ENCODE results near the gene TCAIM. TPM values are rescaled to one million over a fixed set of nuclear protein-coding genes. Genes with fewer than 3 reads are reported as not detected.
"Not testable (repeated sequence)": the region's sequence is repeated elsewhere in the genome, so short reads cannot be mapped to it uniquely, and the experiment has no call there.

The TCAIM gene
- total and polyA plus RNA-seq, 4 donors = 29.9 to 61.0 (median 37.5) TPM

- DNase-seq (ENCODE audit: low read depth in 4 of 6, low spot score in 6 of 6) = no peak
- Histone ChIP-seq H3K4me3 (ENCODE audit: low read depth, low read length) (no peak overlapping the region), H3K9me3 (ENCODE audit: control insufficient read depth, insufficient read depth, low read length) (no peaks in the 10 kb centered on the region), H3K27ac (ENCODE audit: low read depth, low read length) (no peak overlapping the region), H3K36me3 (ENCODE audit: control insufficient read depth, insufficient read depth, low read length) (peaks cover 13% of the 10 kb centered on the region), H3K27me3 (ENCODE audit: control insufficient read depth, insufficient read depth, low read length) (no peaks in the 10 kb centered on the region), H3K4me1 (ENCODE audit: control insufficient read depth, insufficient read depth, low read length) (no peaks in the 10 kb centered on the region)
- 70% methylated on average over 4 of the region's 4 CpGs for WGBS (ENCODE audit: insufficient coverage)
These were observed 71.3 kb downstream of the TCAIM start for GRCh38 chr3:44409640-44410410.

GRCh38 chr3:44411031-44411645 is 72.6 kb downstream of the TCAIM start:
- H3K9me3 ChIP-seq (ENCODE audit: control insufficient read depth, insufficient read depth, low read length) = no peaks in the 10 kb centered on the region
- no peak overlapping the region for H3K27ac ChIP-seq (ENCODE audit: low read depth, low read length)
- 80% methylated on average over 9 of the region's 11 CpGs for WGBS (ENCODE audit: insufficient coverage)
- DNase-seq (ENCODE audit: low read depth in 4 of 6, low spot score in 6 of 6) = no peak
- no peaks in the 10 kb centered on the region for H3K4me1 ChIP-seq (ENCODE audit: control insufficient read depth, insufficient read depth, low read length)
- H3K4me3 ChIP-seq (ENCODE audit: low read depth, low read length) = no peak overlapping the region
- peaks cover 13% of the 10 kb centered on the region for H3K36me3 ChIP-seq (ENCODE audit: control insufficient read depth, insufficient read depth, low read length)
- H3K27me3 ChIP-seq (ENCODE audit: control insufficient read depth, insufficient read depth, low read length) = no peaks in the 10 kb centered on the region

DNA sequence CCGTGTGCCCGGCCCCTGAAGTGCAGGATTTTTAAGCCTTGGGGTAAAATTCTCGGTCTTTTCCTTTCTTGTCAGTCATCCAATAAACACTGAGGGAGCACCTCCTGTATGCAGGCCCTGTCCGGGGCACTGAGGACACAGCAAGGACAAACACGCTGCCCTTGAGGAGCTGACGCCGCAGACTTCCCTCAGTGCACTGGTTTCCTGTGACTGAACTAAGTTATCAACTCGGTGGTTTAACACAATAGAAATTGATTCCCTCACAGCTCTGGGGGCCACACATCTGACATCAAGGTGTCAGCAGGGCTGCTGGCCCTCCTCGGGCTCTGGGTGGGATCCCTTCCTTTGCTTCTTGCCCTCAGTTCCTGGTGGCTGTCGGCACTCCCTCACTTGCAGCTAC is 73.8 kb downstream of the TCAIM start:
- H3K27ac ChIP-seq (ENCODE audit: low read depth, low read length) = no peak overlapping the region
- no peaks in the 10 kb centered on the region for H3K9me3 ChIP-seq (ENCODE audit: control insufficient read depth, insufficient read depth, low read length)
- H3K4me3 ChIP-seq (ENCODE audit: low read depth, low read length) = no peak overlapping the region
- no peak for DNase-seq (ENCODE audit: low read depth in 4 of 6, low spot score in 6 of 6)
- H3K36me3 ChIP-seq (ENCODE audit: control insufficient read depth, insufficient read depth, low read length) = peaks cover 13% of the 10 kb centered on the region
- H3K27me3 ChIP-seq (ENCODE audit: control insufficient read depth, insufficient read depth, low read length) = no peaks in the 10 kb centered on the region
- 85% methylated on average over 10 of the region's 10 CpGs for WGBS (ENCODE audit: insufficient coverage)
- no peaks in the 10 kb centered on the region for H3K4me1 ChIP-seq (ENCODE audit: control insufficient read depth, insufficient read depth, low read length)

GRCh38 chr3:44414517-44415090 is 76.0 kb downstream of the TCAIM start:
- WGBS (ENCODE audit: insufficient coverage) = 83% methylated on average over 11 of the region's 11 CpGs
- no peak for DNase-seq (ENCODE audit: low read depth in 4 of 6, low spot score in 6 of 6)
- Histone ChIP-seq H3K4me1 (ENCODE audit: control insufficient read depth, insufficient read depth, low read length) (no peaks in the 10 kb centered on the region), H3K27me3 (ENCODE audit: control insufficient read depth, insufficient read depth, low read length) (no peaks in the 10 kb centered on the region), H3K9me3 (ENCODE audit: control insufficient read depth, insufficient read depth, low read length) (no peaks in the 10 kb centered on the region), H3K27ac (ENCODE audit: low read depth, low read length) (no peak overlapping the region), H3K36me3 (ENCODE audit: control insufficient read depth, insufficient read depth, low read length) (peaks cover 11% of the 10 kb centered on the region), H3K4me3 (ENCODE audit: low read depth, low read length) (no peak overlapping the region)

- no peak overlapping the region for H3K27ac ChIP-seq (ENCODE audit: low read depth, low read length)
- no peaks in the 10 kb centered on the region for H3K9me3 ChIP-seq (ENCODE audit: control insufficient read depth, insufficient read depth, low read length)
- 95% methylated on average over 10 of the region's 11 CpGs for WGBS (ENCODE audit: insufficient coverage)
- no peak for DNase-seq (ENCODE audit: low read depth in 4 of 6, low spot score in 6 of 6)
- no peak overlapping the region for H3K4me3 ChIP-seq (ENCODE audit: low read depth, low read length)
- H3K36me3 ChIP-seq (ENCODE audit: control insufficient read depth, insufficient read depth, low read length) = peaks cover 4% of the 10 kb centered on the region
- no peaks in the 10 kb centered on the region for H3K4me1 ChIP-seq (ENCODE audit: control insufficient read depth, insufficient read depth, low read length)
- H3K27me3 ChIP-seq (ENCODE audit: control insufficient read depth, insufficient read depth, low read length) = no peaks in the 10 kb centered on the region
These were observed 76.9 kb downstream of the TCAIM start for GRCh38 chr3:44415421-44415820.

GRCh38 chr3:44416031-44417030 is 77.8 kb downstream of the TCAIM start:
- no peaks in the 10 kb centered on the region for H3K9me3 ChIP-seq (ENCODE audit: control insufficient read depth, insufficient read depth, low read length)
- H3K4me1 ChIP-seq (ENCODE audit: control insufficient read depth, insufficient read depth, low read length) = no peaks in the 10 kb centered on the region
- no peaks in the 10 kb centered on the region for H3K27me3 ChIP-seq (ENCODE audit: control insufficient read depth, insufficient read depth, low read length)
- DNase-seq (ENCODE audit: low read depth in 4 of 6, low spot score in 6 of 6) = no peak
- H3K4me3 ChIP-seq (ENCODE audit: low read depth, low read length) = no peak overlapping the region
- H3K36me3 ChIP-seq (ENCODE audit: control insufficient read depth, insufficient read depth, low read length) = no peaks in the 10 kb centered on the region
- 95% methylated on average over 9 of the region's 11 CpGs for WGBS (ENCODE audit: insufficient coverage)
- no peak overlapping the region for H3K27ac ChIP-seq (ENCODE audit: low read depth, low read length)

- H3K27ac ChIP-seq (ENCODE audit: low read depth, low read length); H3K36me3 ChIP-seq (ENCODE audit: control insufficient read depth, insufficient read depth, low read length): not testable (repeated sequence)
- WGBS (ENCODE audit: insufficient coverage) = 89% methylated on average over 1 of the region's 4 CpGs
These were observed 79.6 kb downstream of the TCAIM start for GRCh38 chr3:44418118-44418517.

GRCh38 chr3:44418549-44418948 is 80.0 kb downstream of the TCAIM start:
- Histone ChIP-seq H3K4me3 (ENCODE audit: low read depth, low read length) (no peak overlapping the region), H3K9me3 (ENCODE audit: control insufficient read depth, insufficient read depth, low read length) (no peaks in the 10 kb centered on the region), H3K27ac (ENCODE audit: low read depth, low read length) (no peak overlapping the region), H3K36me3 (ENCODE audit: control insufficient read depth, insufficient read depth, low read length) (no peaks in the 10 kb centered on the region), H3K27me3 (ENCODE audit: control insufficient read depth, insufficient read depth, low read length) (no peaks in the 10 kb centered on the region), H3K4me1 (ENCODE audit: control insufficient read depth, insufficient read depth, low read length) (no peaks in the 10 kb centered on the region)
- WGBS (ENCODE audit: insufficient coverage) = 50% methylated on average over 1 of the region's 2 CpGs
- DNase-seq (ENCODE audit: low read depth in 4 of 6, low spot score in 6 of 6) = no peak

More at GRCh38 chr3:44418118-44418517, 79.6 kb downstream of the TCAIM start:
- not testable (repeated sequence) for H3K4me1 ChIP-seq (ENCODE audit: control insufficient read depth, insufficient read depth, low read length); H3K27me3 ChIP-seq (ENCODE audit: control insufficient read depth, insufficient read depth, low read length); H3K9me3 ChIP-seq (ENCODE audit: control insufficient read depth, insufficient read depth, low read length); DNase-seq (ENCODE audit: low read depth in 4 of 6, low spot score in 6 of 6); H3K4me3 ChIP-seq (ENCODE audit: low read depth, low read length)
